Neural progenitor cell (in vitro differentiated cells): Measurements from ENCODE around the gene SEZ6L2. TPM values are rescaled to one million over a fixed set of nuclear protein-coding genes. Genes with fewer than 3 reads are reported as not detected.

Source experiments
- DNase-seq: peaks from one replicate; pipeline ENCODE4 v3.0.0-alpha.2; 2016; ENCODE audit warnings: low spot score
- H2AFZ ChIP-seq: fragments of 200-600 bp; sonication (generic); replicated peaks from 2 replicates; pipeline ENCODE4 v1.6.1; 2016; ENCODE audit warnings: antibody characterized with exemption
- H3F3A ChIP-seq: fragments of 200-600 bp; sonication (generic); 2 replicates; pipeline ENCODE4 v1.6.1; 2016; ENCODE audit warnings: antibody characterized with exemption, low read depth
- H3K27ac ChIP-seq: fragments of 200-600 bp; sonication (generic); 2 replicates; pipeline ENCODE4 v1.5.1; 2016; ENCODE audit warnings: mild to moderate bottlenecking
- H3K27me3 ChIP-seq: fragments of 200-600 bp; sonication (generic); 2 replicates; pipeline ENCODE4 v1.6.1; 2016; ENCODE audit warnings: mild to moderate bottlenecking, moderate library complexity
- H3K36me3 ChIP-seq: fragments of 200-600 bp; sonication (generic); 2 replicates; pipeline ENCODE4 v1.5.1; 2016
- H3K4me1 ChIP-seq: fragments of 200-600 bp; sonication (generic); 2 replicates; pipeline ENCODE4 v1.6.1; 2016; ENCODE audit warnings: mixed run types
- H3K4me2 ChIP-seq: fragments of 200-600 bp; sonication (generic); 2 replicates; pipeline ENCODE4 v1.6.1; 2016
- H3K4me3 ChIP-seq: fragments of 200-600 bp; sonication (generic); 2 replicates; pipeline ENCODE4 v1.5.1; 2016
- H3K79me2 ChIP-seq: fragments of 200-600 bp; sonication (generic); 2 replicates; pipeline ENCODE4 v1.6.1; 2016; ENCODE audit warnings: low read depth
- H3K9ac ChIP-seq: fragments of 200-600 bp; sonication (generic); 2 replicates; pipeline ENCODE4 v1.6.1; 2016
- H3K9me3 ChIP-seq: fragments of 200-600 bp; sonication (generic); 2 replicates; pipeline ENCODE4 v1.5.1; 2016; ENCODE audit warnings: low read depth
- H4K20me1 ChIP-seq: fragments of 200-600 bp; sonication (generic); 2 replicates; pipeline ENCODE4 v1.6.1; 2016; ENCODE audit warnings: low read depth
- H3K27ac Mint-ChIP-seq: 3 replicates; pipeline ENCODE4 v1.8.0; 2021; ENCODE audit warnings: mixed read lengths
- H3K27me3 Mint-ChIP-seq: 2 replicates; pipeline ENCODE4 v1.8.0; 2022; ENCODE audit warnings: low read depth, mild to moderate bottlenecking, inconsistent platforms, moderate library complexity, mixed read lengths; ENCODE audit not compliant: insufficient read depth
- H3K36me3 Mint-ChIP-seq: 3 replicates; pipeline ENCODE4 v1.8.0; 2021; ENCODE audit warnings: mixed read lengths
- H3K4me1 Mint-ChIP-seq: 3 replicates; pipeline ENCODE4 v1.8.0; 2021; ENCODE audit warnings: mixed read lengths
- H3K4me3 Mint-ChIP-seq: 3 replicates; pipeline ENCODE4 v1.8.0; 2021; ENCODE audit warnings: mild to moderate bottlenecking, moderate library complexity, mixed read lengths
- H3K9me3 Mint-ChIP-seq: 3 replicates; pipeline ENCODE4 v1.8.0; 2020; ENCODE audit warnings: mixed read lengths
- EZH2 ChIP-seq: fragments of 200-600 bp; sonication (generic); IDR thresholded peaks from 2 replicates; pipeline ENCODE4 v1.6.1; 2017; ENCODE audit warnings: antibody characterized with exemption, mild to moderate bottlenecking, moderate library complexity
- EZH2phosphoT487 ChIP-seq: fragments of 200-600 bp; sonication (generic); IDR thresholded peaks from 2 replicates; pipeline ENCODE4 v1.6.1; 2017; ENCODE audit warnings: antibody characterized with exemption
- total RNA-seq: library from RNA; depleted of rRNA; stranded (reverse); fragments of >200 nt; gene quantifications from 2 replicates; pipeline ENCODE4 v1.2.3, GENCODE V29; 2015; ENCODE audit warnings: low replicate concordance
- TF ChIP-seq, protein P1 (sequence below): fragments of 200-600 bp; sonication (generic); IDR thresholded peaks from 2 replicates; pipeline ENCODE4 v1.5.1; 2017; ENCODE audit warnings: antibody characterized with exemption, mild to moderate bottlenecking

SEZ6L2 gene
- total RNA-seq, 1 donor from 2014 or later, result 11.7 TPM

DNA sequence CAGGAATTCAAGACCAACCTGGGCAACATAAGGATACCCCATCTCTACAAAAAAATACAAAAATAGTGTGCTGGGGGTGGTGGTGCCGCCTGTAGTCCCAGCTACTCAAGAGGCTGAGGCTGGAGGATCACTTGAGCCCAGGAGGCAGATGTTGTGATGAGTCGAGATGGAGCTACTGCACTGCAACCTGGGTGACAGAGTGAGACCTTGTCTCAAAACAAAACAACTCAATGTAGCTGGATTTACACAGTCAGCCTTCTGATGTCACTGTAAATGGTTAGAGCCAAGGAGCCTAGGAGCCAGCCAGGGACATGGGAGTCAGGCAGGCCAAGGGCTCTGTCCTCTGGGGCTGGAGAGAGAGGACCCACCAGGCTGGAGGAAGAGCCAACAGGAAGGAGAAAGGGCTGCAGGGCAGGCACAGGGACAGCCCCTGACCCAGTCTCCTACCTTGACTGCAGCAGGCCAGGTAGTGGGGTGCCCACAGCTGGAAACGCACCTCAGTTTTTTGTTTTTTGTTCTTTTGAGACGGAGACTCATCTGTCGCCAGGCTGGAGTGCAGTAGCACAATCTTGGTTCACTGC lies 44.7 kb downstream of the SEZ6L2 start:
- Mint-ChIP-seq H3K27me3 (peaks cover 5% of the 10 kb centered on the region), H3K4me3 (no peak overlapping the region), H3K4me1 (peaks cover 9% of the 10 kb centered on the region), H3K36me3 (peaks cover 3% of the 10 kb centered on the region), H3K9me3 (no peaks in the 10 kb centered on the region), H3K27ac (no peak overlapping the region)
- H3K4me2 ChIP-seq, result no peak overlapping the region
- H3K79me2 ChIP-seq, result no peaks in the 10 kb centered on the region
- no peak overlapping the region for H2AFZ ChIP-seq
- H4K20me1 ChIP-seq, result no peaks in the 10 kb centered on the region
- H3F3A ChIP-seq, result no peaks in the 10 kb centered on the region
- no peaks in the 10 kb centered on the region for H3K36me3 ChIP-seq
- DNase-seq, result no peak
- no peak overlapping the region for H3K27ac ChIP-seq
- no peak overlapping the region for H3K4me3 ChIP-seq
- no peak overlapping the region for H3K9ac ChIP-seq
- H3K9me3 ChIP-seq, result no peaks in the 10 kb centered on the region
- H3K27me3 ChIP-seq, result no peaks in the 10 kb centered on the region
- H3K4me1 ChIP-seq, result no peaks in the 10 kb centered on the region
- TF ChIP-seq, protein P1, sequence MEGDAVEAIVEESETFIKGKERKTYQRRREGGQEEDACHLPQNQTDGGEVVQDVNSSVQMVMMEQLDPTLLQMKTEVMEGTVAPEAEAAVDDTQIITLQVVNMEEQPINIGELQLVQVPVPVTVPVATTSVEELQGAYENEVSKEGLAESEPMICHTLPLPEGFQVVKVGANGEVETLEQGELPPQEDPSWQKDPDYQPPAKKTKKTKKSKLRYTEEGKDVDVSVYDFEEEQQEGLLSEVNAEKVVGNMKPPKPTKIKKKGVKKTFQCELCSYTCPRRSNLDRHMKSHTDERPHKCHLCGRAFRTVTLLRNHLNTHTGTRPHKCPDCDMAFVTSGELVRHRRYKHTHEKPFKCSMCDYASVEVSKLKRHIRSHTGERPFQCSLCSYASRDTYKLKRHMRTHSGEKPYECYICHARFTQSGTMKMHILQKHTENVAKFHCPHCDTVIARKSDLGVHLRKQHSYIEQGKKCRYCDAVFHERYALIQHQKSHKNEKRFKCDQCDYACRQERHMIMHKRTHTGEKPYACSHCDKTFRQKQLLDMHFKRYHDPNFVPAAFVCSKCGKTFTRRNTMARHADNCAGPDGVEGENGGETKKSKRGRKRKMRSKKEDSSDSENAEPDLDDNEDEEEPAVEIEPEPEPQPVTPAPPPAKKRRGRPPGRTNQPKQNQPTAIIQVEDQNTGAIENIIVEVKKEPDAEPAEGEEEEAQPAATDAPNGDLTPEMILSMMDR, result no peak

DNA sequence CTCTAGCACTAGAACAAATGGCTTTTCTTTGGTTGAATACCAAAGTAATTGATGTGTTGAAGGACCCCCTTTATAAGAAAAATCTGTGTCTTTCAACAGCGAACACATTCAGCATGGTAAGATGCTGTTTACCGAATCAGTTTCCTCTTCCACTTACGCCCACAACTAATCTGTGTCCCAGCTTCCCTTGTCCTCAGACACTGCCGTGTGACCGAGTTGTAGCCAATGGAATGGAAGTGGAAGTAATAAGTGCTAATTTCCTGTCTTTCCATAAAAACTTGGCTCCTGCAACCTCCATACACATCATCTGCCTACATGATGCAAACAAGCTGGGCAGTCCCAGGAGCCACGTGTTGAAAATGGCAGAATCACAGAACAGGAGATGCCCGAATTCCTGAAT lies 46.7 kb downstream of the SEZ6L2 start:
- Mint-ChIP-seq H3K4me1 (peaks cover 15% of the 10 kb centered on the region), H3K36me3 (no peaks in the 10 kb centered on the region), H3K9me3 (no peaks in the 10 kb centered on the region), H3K27ac (no peak overlapping the region), H3K4me3 (no peak overlapping the region), H3K27me3 (peaks cover 3% of the 10 kb centered on the region)
- no peaks in the 10 kb centered on the region for H3K4me1 ChIP-seq
- H3F3A ChIP-seq, result no peaks in the 10 kb centered on the region
- no peaks in the 10 kb centered on the region for H3K36me3 ChIP-seq
- no peak overlapping the region for H3K27ac ChIP-seq
- H3K9me3 ChIP-seq, result no peaks in the 10 kb centered on the region
- H4K20me1 ChIP-seq, result no peaks in the 10 kb centered on the region
- H3K4me3 ChIP-seq, result no peak overlapping the region
- H3K4me2 ChIP-seq, result no peak overlapping the region
- H3K79me2 ChIP-seq, result no peaks in the 10 kb centered on the region
- no peak overlapping the region for H2AFZ ChIP-seq
- no peak overlapping the region for H3K9ac ChIP-seq
- DNase-seq, result no peak
- H3K27me3 ChIP-seq, result no peaks in the 10 kb centered on the region
- TF ChIP-seq, protein P1, result no peak
- no peak for TF ChIP-seq EZH2phosphoT487
- TF ChIP-seq EZH2, result no peak

GRCh38 chr16:29850998-29851397 lies 48.4 kb downstream of the SEZ6L2 start:
- no peaks in the 10 kb centered on the region for H3K9me3 ChIP-seq
- Mint-ChIP-seq H3K4me3 (no peak overlapping the region), H3K4me1 (peaks cover 15% of the 10 kb centered on the region)

More at GRCh38 chr16:29850998-29851397, 48.4 kb downstream of the SEZ6L2 start:
- Histone ChIP-seq H2AFZ (no peak overlapping the region), H3K4me1 (no peaks in the 10 kb centered on the region), H3F3A (no peaks in the 10 kb centered on the region), H3K27ac (no peak overlapping the region), H3K9ac (no peak overlapping the region), H3K4me2 (no peak overlapping the region), H4K20me1 (no peaks in the 10 kb centered on the region), H3K36me3 (no peaks in the 10 kb centered on the region), H3K4me3 (no peak overlapping the region), H3K79me2 (no peaks in the 10 kb centered on the region), H3K27me3 (no peaks in the 10 kb centered on the region)
- Mint-ChIP-seq H3K27me3 (peaks cover 7% of the 10 kb centered on the region), H3K27ac (no peak overlapping the region), H3K9me3 (no peaks in the 10 kb centered on the region), H3K36me3 (no peaks in the 10 kb centered on the region)
- TF ChIP-seq EZH2phosphoT487 (no peak), EZH2 (no peak)
- TF ChIP-seq, protein P1, result no peak
- DNase-seq, result no peak
